WI38 (cell line): Measurements from ENCODE around the gene ALAS1.
"Not testable (repeated sequence)": the region's sequence is repeated elsewhere in the genome, so short reads cannot be mapped to it uniquely, and the experiment has no call there.

Source experiments
- H3K4me3 ChIP-seq: 2 replicates; pipeline ENCODE4 v1.5.1; 2011; ENCODE audit warnings: low read depth, mild to moderate bottlenecking, control low read depth, low read length
- TF ChIP-seq, protein P1 (sequence below): IDR thresholded peaks from 2 replicates; pipeline ENCODE4 v1.5.1; 2012; ENCODE audit warnings: low read depth, mild to moderate bottlenecking, control low read depth, low read length

ALAS1 gene

GRCh38 chr3:52197842-52198625 lies at the start of gene ALAS1:
ALAS1 (plus strand) TSS chr3:52198160; CDS start chr3:52199242, 1,082 bp downstream.
- peak within 1 kb of the TSS; percentile 95 for H3K4me3 ChIP-seq
- TF ChIP-seq, protein P1, sequence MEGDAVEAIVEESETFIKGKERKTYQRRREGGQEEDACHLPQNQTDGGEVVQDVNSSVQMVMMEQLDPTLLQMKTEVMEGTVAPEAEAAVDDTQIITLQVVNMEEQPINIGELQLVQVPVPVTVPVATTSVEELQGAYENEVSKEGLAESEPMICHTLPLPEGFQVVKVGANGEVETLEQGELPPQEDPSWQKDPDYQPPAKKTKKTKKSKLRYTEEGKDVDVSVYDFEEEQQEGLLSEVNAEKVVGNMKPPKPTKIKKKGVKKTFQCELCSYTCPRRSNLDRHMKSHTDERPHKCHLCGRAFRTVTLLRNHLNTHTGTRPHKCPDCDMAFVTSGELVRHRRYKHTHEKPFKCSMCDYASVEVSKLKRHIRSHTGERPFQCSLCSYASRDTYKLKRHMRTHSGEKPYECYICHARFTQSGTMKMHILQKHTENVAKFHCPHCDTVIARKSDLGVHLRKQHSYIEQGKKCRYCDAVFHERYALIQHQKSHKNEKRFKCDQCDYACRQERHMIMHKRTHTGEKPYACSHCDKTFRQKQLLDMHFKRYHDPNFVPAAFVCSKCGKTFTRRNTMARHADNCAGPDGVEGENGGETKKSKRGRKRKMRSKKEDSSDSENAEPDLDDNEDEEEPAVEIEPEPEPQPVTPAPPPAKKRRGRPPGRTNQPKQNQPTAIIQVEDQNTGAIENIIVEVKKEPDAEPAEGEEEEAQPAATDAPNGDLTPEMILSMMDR: no peak

DNA sequence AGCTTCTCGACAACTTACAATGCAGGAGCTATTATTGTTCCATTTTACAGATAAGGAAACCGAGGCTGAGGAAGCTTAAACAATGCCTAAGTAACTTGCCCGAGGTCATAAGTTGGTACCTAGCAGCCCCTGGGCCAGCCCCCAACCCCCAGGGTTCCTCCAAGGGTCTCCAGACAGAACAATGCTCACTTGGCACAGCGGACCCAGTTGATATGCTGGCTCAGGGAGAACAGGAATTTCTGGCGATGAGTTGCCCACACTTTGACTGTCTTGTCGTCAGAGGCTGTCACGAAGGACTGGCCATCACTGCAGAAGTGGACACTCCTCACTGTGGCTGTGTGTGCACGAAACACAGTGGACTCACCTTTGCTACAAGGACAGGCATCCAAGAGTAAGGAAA lies 48.9 kb upstream of the ALAS1 start:
- TF ChIP-seq, protein P1: no peak
- no peak overlapping the region for H3K4me3 ChIP-seq

- TF ChIP-seq, protein P1: no peak
- H3K4me3 ChIP-seq: no peak overlapping the region
These were observed 48.2 kb upstream of the ALAS1 start for GRCh38 chr3:52149726-52150125.

DNA sequence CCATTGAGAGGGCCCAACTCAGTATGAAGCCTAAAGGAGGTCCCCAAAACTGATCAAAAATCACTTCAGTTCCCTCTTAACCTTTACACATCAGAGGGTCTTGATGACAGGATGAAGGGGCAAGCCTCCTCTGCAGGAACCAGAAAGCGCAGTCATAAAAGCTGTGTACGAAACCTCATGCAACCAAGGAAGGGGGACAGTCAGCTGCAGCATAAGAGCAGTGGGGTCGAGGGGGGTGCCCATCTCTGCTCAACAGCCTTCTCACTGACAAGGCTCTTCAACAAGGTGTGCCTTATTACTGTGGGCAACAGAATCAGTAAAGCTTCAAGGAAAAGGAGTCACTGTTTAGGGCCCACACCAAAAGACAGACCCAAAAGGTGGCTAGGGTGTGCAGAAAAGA lies 47.6 kb upstream of the ALAS1 start:
- H3K4me3 ChIP-seq: no peak overlapping the region
- TF ChIP-seq, protein P1: no peak

DNA sequence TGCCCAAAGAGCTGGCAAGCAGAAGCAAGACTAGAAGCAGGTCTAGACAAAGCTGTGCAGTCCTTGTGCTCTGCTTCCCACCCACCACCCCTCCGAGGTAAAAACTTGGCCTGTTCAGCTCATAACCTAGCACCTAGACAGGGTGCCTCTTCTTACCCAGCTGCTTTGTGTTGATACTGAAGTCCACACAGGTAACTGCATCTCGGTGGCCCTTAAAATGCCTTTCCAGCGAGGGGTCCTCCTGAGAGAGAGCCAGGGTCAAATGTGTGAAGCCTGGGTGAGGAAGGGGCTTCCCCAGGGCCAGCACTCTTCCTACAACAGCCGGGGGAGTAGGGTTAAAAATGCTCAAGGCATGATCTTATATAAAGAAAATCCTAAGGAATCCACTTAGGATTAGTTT lies 47.1 kb upstream of the ALAS1 start:
- TF ChIP-seq, protein P1: no peak
- no peak overlapping the region for H3K4me3 ChIP-seq

DNA sequence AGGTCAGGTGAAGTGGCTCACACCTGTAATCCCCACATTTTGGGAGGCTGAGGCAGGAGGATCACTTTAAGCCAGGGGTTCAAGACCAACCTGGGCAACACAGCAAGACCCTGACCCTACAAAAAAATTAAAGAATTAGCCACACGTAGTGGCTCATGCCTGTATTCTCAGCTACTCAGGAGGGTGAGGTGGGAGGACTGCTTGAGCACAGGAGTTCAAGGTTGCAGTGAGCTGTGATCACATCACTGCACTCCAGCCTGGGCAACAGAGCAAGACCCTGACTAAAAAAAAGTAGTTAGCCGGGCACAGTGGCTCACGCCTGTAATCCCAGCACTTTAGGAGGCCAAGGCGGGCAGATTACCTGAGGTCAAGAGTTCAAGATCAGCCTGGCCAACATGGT lies 46.0 kb upstream of the ALAS1 start:
- not testable (repeated sequence) for H3K4me3 ChIP-seq

- peak overlapping the region; percentile 80 for H3K4me3 ChIP-seq
- TF ChIP-seq, protein P1: no peak
These were observed 44.4 kb upstream of the ALAS1 start for GRCh38 chr3:52153389-52154096.
